ENCODE measurements around the gene CMPK2.

- TF ChIP-seq CTCF (conservative IDR thresholded peaks at IDR 0.05; ENCODE audit: low read length) (no peak), EZH2phosphoT487 (IDR thresholded peaks at IDR 0.05; ENCODE audit: borderline replicate concordance) (no peak)
These were observed 11.3 kb downstream of the CMPK2 start for GRCh38 chr2:6854416-6854815.
